ENCODE results near the gene ABLIM2.

The ABLIM2 gene

DNA sequence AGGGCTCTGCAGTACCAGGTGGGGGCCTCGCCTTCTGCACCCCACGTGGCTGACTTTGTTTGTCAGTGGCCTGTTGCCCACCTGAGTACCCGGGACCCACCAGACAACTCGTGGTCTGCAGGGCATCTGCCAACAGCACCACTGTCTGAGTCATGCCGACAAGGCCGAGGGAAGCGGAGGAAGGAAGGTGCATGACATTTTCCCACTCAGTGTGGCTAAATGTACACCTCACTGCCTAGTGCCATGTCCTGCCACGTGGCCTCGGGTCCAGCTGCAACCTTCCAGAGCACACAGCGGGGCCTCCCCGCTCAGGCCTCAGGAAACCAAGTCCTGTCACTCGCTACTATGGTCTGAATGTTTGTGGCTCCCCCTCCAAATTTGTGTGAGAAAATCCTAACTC lies 22.1 kb downstream of the ABLIM2 start:
- DNase-seq (ENCODE audit: low spot score): no peak

DNA sequence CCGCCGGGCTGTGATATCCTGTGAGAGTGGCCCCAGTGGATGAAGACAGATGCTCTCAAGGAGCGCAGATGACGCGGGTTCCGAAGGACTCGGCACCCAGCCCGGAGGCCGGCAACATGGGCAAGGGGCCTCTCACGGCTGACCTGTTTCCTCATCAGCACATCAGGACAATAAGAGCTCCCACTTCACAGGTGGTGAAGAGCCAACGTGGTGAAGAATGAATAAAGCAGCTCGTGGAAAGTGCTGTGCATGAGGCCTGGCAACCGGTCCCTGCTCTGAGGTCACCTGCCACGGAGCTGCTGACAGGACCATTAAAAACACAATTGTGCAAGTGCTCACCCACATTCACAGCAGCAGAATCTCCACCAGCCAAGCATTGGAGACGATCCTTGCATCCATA lies 22.9 kb downstream of the ABLIM2 start:
- DNase-seq (ENCODE audit: low spot score): no peak

- no peak for DNase-seq (ENCODE audit: low spot score)
Observed at GRCh38 chr4:8133897-8134563, 24.6 kb downstream of the ABLIM2 start.

DNA sequence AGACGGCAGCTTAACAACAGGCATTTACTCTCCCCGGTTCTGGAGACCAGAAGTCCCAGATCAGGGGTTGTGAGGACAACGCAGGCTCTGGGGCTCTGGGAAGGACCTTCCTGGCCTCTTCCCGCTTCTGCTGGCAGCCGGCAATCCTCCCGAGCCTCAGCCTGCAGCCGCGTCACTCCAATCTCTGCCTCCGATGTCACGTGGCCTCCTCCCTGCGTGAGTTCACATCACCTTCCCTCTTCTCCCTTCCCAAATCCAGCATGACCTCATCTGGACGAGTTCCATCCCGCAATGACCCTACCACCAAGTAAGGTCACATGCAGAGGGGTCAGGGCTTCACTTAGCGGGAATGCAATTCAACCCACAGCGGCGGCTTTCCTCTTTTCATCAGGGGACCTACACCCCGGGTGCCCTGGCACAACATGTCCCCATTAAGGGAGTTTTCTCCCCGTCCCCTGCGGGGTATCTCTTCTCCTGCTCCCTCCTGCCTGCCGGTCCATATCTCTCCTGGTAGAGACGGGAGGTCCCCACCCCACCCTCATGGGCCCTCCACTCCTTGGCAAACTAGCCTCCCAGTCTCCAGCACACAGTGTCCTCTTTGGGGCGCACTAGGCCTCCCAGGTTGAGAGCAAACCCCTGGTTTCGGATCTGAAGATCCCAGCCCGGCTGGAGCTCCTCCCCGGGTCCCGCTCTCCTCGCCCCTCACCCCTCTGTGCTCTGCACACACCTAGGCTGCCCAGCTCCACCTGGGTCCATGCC lies 25.5 kb downstream of the ABLIM2 start:
- DNase-seq (ENCODE audit: low spot score): no peak

GRCh38 chr4:8132400-8132799 lies 26.2 kb downstream of the ABLIM2 start:
- no peak for DNase-seq (ENCODE audit: low spot score)

- DNase-seq (ENCODE audit: low spot score): no peak
Observed at GRCh38 chr4:8131826-8132225, 26.8 kb downstream of the ABLIM2 start.

- no peak for DNase-seq (ENCODE audit: low spot score)
Observed at GRCh38 chr4:8131210-8131609, 27.4 kb downstream of the ABLIM2 start.

DNA sequence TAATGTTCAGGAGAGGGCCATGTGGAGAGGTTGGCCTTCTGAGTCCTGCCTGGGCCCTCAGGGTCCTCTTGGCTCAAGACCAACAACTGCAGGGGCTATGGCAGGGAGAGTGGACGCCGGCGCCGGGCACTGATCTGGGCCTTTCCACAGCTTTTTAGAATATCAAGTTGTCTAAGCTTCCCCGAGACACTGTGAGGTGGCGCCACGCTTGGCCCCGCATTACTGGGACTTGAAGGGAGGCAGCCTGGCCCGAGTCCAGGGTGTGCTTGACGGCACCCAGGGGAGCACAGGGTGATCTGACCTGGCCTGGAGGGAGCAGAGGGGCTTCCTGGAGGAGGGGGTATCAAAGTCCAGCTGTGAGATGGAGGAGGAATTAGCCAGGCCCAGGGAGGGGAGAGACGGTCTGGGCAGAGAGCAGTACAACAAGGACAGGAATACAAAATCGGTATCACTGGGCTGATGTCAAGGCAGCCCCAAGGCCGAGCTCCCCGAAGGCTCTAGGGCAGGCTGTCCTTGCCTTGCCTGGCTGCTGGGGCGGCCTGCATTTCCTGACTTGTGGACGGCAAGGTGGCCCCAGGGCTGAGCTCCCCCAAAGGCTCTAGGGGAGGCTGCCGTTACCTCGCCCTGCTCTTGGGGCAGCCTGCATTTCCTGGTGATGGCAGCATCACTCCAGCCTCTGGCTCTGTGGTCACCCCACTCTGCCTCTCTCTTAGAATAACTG lies 28.1 kb downstream of the ABLIM2 start:
- no peak for DNase-seq (ENCODE audit: low spot score)

- DNase-seq (ENCODE audit: low spot score): no peak
Observed at GRCh38 chr4:8129785-8130184, 28.8 kb downstream of the ABLIM2 start.

GRCh38 chr4:8129136-8129535 lies 29.5 kb downstream of the ABLIM2 start:
- DNase-seq (ENCODE audit: low spot score): no peak

DNA sequence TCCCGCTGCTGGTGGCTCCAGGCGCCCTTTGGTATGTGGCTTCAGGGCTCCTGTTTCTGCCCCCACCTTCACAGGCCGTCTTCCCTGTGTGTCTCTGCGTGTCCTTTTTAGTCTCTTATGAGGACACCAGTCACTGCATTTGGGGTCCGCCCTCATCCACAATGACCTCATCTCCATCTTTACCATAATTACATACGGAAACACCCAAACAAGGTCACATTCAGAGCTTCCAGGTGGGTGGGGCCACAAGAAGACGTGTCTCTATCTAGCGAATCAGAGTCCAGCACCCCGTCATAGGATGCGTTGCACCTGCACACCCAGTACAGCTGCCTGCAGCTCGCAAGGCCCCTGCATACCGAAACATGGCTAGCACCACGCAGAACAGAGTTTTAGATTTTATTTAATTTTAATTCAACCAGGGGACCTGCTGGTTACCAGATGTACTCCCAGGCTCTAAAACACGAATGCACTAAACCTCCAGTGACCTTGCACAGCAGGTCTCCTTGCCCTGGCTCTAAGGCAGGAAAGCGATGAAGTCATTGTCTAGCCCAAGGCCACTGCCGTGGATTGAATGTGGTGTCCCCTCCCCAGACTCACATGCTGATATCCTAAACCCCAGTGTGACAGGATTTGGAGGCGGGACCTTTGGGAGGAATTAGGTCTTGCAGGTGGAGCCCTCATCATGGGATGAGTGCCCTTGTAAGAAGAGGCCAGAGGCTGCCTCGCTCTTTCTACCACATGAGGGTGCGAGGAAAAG lies 30.3 kb downstream of the ABLIM2 start:
- DNase-seq (ENCODE audit: low spot score): no peak

DNA sequence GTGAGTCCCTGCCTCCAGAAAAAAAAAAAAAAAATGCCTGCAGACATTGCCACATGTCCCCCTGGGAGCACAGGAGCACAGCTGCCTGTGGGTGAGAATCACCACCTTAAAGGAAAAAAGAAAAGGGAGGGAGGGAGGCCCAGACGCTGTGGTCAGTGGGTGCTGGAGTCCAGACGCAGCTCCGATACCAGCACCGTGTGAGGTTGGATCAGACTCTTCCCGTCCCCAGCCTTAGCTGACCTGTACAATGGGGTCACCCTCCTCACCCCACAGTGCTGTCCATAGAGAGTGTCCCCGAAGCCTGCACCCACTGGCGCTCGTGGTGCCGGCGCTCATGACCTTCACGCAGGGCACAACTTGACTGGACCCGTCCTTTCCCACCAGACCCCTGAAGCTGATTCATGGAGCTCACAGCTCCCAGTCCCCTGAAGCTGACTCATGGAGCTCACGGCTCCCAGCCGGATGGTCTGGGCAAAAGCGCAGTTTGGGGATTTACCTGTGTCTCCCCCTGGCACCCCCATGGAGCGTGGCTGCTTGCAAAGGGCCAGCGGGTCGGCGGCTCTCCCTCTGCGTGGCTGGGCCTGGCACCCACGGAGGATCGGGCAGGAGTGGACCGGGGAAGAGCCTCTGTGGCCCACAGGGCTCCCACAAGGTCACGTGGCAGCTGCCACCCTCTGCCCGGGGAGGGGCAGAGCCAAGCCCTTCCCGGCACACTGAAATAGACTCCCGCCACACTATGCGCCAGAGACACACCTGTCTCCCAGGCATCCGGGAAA lies 31.4 kb downstream of the ABLIM2 start:
- DNase-seq (ENCODE audit: low spot score): no peak

GRCh38 chr4:8126523-8126922 lies 32.1 kb downstream of the ABLIM2 start:
- DNase-seq (ENCODE audit: low spot score): no peak

- DNase-seq (ENCODE audit: low spot score): no peak
Observed at GRCh38 chr4:8125526-8126056, 33.0 kb downstream of the ABLIM2 start.

- no peak for DNase-seq (ENCODE audit: low spot score)
Observed at GRCh38 chr4:8123870-8124269, 34.7 kb downstream of the ABLIM2 start.

- no peak for DNase-seq (ENCODE audit: low spot score)
Observed at GRCh38 chr4:8123389-8123788, 35.2 kb downstream of the ABLIM2 start.

DNA sequence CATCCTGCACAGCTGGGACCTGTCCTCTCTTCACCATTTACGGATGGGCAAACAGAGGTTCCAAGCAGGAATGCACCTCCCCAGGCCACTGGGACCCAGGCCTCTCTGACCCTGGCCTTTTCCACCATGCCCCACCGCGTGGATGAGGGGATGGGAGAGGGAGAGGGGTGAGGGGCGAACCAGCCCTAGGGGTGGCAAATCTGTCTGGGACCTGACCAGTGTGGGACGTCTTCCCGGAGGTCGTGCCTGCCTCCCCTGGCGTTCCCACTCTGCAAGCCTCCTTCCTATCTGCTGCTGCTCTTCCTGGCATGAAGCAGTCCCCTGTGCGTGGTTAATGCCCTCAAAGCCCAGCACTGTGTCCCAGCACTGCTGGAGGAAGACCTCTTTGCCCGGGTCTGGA lies 35.9 kb downstream of the ABLIM2 start:
- no peak for DNase-seq (ENCODE audit: low spot score)

- DNase-seq (ENCODE audit: low spot score): no peak
Observed at GRCh38 chr4:8121292-8122015, 37.2 kb downstream of the ABLIM2 start.

GRCh38 chr4:8120501-8120900 lies 38.1 kb downstream of the ABLIM2 start:
- DNase-seq (ENCODE audit: low spot score): no peak

DNA sequence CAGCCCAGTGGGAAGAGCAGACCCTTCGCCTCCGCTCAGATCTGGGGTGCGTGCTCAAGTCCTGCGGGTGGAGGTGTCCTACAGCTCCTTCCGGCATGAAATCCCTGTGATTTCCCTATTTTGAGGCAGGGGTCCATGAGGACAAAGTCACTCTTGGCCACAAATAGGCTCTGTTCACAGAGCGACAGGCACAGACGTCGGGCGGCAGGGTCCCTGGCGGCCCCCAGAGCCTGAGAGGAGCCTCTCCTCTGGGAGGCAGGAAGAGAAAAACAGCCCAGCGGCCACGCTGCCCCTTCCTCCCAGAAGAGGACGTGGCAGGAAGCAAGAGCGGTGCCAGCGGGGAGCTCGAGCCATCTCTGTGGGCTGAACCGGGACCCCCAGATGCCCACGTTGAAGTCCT lies 38.7 kb downstream of the ABLIM2 start:
- no peak for DNase-seq (ENCODE audit: low spot score)

- no peak for DNase-seq (ENCODE audit: low spot score)
Observed at GRCh38 chr4:8118531-8118930, 40.1 kb downstream of the ABLIM2 start.

Data from ecto neural progenitor cell (in vitro differentiated cells).